Effector memory CD8-positive, alpha-beta T cell (primary cell): ENCODE data around the gene DRD1.
"Not testable (repeated sequence)": the region's sequence is repeated elsewhere in the genome, so short reads cannot be mapped to it uniquely, and the experiment has no call there.

Experiments
- ATAC-seq: fragments of 150-1000 bp; cut with Tn5 transposase; replicated peaks from 2 replicates; pipeline ENCODE4 v1.10.0; 2021; ENCODE audit warnings: mild to moderate bottlenecking, moderate library complexity
- DNase-seq, 3 experiments: peaks; one replicate each; pipeline ENCODE4 v3.0.0; 2021
- H3K27ac Mint-ChIP-seq, 2 donors: one replicate each; pipeline ENCODE4 v1.8.0; 2022; ENCODE audit warnings: mild to moderate bottlenecking in 2 of 2, mixed read lengths in 2 of 2, moderate library complexity in 2 of 2
- H3K27me3 Mint-ChIP-seq, 2 donors: one replicate each; pipeline ENCODE4 v1.8.0; 2022; ENCODE audit warnings: mixed read lengths in 2 of 2
- H3K36me3 Mint-ChIP-seq: one replicate; pipeline ENCODE4 v1.8.0; 2022; ENCODE audit warnings: mild to moderate bottlenecking, moderate library complexity, mixed read lengths; ENCODE audit not compliant: insufficient read depth
- H3K4me1 Mint-ChIP-seq, 2 donors: one replicate each; pipeline ENCODE4 v1.8.0; 2022; ENCODE audit warnings: low read depth in 2 of 2, mixed read lengths in 2 of 2
- H3K4me3 Mint-ChIP-seq, 2 donors: one replicate each; pipeline ENCODE4 v1.8.0; 2022; ENCODE audit warnings: mild to moderate bottlenecking in 2 of 2, mixed read lengths in 2 of 2, moderate library complexity in 2 of 2
- H3K9me3 Mint-ChIP-seq, 2 donors: one replicate each; pipeline ENCODE4 v1.8.0; 2022; ENCODE audit warnings: mixed read lengths in 2 of 2

The DRD1 gene

DNA sequence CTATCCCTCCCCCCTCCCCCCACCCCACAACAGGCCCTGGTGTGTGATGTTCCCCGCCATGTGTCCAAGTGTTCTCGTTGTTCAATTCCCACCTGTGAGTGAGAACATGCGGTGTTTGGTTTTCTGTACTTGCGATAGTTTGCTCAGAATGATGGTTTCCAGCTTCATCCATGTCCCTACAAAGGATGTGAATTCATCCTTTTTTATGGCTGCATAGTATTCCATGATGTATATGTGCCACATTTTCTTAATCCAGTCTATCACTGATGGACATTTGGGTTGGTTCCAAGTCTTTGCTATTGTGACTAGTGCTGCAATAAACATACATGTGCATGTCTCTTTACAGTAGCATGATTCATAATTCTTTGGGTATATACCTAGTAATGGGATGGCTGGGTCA is 48.6 kb downstream of the DRD1 start:
- not testable (repeated sequence) for H3K27ac Mint-ChIP-seq, ATAC-seq, H3K4me1 Mint-ChIP-seq, H3K4me3 Mint-ChIP-seq, DNase-seq, H3K9me3 Mint-ChIP-seq, H3K36me3 Mint-ChIP-seq
- H3K27me3 Mint-ChIP-seq: peaks cover 20 to 31% of the 10 kb centered on the region in 2 donors

DNA sequence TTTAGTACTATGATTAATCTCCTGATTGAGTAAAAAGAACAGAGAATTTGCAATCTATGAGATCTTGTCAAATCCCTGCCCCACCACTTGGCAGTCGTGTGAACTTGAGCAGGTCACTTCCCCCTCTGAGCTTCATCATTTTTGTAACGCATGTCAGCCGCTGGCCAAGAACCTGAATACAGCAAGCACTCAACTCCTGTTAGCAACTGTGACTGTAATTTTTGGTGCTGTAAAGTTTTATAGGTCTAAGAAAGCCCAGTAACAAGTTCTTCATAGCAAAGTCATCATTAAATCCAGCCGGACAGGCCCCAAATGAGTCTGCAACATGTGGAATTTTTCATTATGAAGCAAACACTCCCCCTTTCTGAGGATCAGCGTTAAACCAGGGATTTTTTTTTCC is 49.4 kb downstream of the DRD1 start:
- no peaks in the 10 kb centered on the region for H3K4me1 Mint-ChIP-seq
- H3K36me3 Mint-ChIP-seq: no peaks in the 10 kb centered on the region
- DNase-seq (no peak), ATAC-seq (no peak)
- no peak overlapping the region for H3K4me3 Mint-ChIP-seq
- no peaks in the 10 kb centered on the region for H3K9me3 Mint-ChIP-seq
- H3K27me3 Mint-ChIP-seq: peaks cover 20 to 25% of the 10 kb centered on the region in 2 donors
- no peak overlapping the region for H3K27ac Mint-ChIP-seq

DNA sequence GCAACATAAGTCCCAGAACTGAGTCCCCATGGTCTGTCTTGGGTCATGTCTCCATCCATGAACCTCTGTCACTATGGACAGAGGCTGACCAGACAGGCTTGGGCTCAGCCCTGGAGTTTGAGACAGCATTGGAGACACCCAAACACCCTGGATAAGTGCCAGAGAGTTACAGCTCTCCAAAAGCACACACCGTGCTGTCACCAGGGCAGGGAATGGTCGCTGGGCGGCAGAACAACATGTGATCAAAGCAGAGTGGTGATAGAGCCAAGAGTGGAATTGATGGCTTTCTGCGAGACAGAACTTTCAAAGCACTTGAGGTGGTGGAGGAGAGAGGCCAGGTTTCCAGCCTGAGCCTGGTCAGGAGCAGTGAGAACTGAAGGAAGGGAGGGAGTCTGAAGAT is 50.1 kb downstream of the DRD1 start:
- peaks cover 22 to 32% of the 10 kb centered on the region in 2 donors for H3K27me3 Mint-ChIP-seq
- no peaks in the 10 kb centered on the region for H3K36me3 Mint-ChIP-seq
- H3K4me3 Mint-ChIP-seq: no peak overlapping the region
- no peaks in the 10 kb centered on the region for H3K9me3 Mint-ChIP-seq
- no peak for DNase-seq
- H3K27ac Mint-ChIP-seq: no peak overlapping the region
- no peaks in the 10 kb centered on the region for H3K4me1 Mint-ChIP-seq
- ATAC-seq: no peak

DNA sequence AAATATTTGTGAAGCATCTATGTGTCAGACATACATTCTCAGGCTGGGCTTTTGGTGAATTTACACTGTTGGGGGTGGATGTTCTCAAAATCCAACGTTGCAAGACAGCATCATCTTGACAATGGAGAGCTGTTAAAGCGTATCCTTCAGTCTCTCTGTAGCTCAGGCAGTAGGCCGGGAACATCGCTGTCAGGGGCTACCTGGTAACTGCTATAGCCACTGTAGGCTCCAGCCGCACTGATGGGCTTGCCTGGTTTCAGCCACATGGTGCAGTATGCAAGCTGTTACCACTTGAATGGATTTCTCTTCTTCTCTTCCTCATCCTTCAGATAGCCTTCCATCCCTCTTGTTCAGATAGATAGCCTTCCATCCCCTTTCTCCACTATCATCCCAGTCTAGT is 51.7 kb downstream of the DRD1 start:
- H3K9me3 Mint-ChIP-seq: no peaks in the 10 kb centered on the region
- ATAC-seq (no peak), DNase-seq (no peak)
- H3K36me3 Mint-ChIP-seq: no peaks in the 10 kb centered on the region
- H3K4me3 Mint-ChIP-seq: no peak overlapping the region
- H3K27ac Mint-ChIP-seq: no peak overlapping the region
- no peaks in the 10 kb centered on the region for H3K4me1 Mint-ChIP-seq
- peaks cover 30 to 31% of the 10 kb centered on the region in 2 donors for H3K27me3 Mint-ChIP-seq

DNA sequence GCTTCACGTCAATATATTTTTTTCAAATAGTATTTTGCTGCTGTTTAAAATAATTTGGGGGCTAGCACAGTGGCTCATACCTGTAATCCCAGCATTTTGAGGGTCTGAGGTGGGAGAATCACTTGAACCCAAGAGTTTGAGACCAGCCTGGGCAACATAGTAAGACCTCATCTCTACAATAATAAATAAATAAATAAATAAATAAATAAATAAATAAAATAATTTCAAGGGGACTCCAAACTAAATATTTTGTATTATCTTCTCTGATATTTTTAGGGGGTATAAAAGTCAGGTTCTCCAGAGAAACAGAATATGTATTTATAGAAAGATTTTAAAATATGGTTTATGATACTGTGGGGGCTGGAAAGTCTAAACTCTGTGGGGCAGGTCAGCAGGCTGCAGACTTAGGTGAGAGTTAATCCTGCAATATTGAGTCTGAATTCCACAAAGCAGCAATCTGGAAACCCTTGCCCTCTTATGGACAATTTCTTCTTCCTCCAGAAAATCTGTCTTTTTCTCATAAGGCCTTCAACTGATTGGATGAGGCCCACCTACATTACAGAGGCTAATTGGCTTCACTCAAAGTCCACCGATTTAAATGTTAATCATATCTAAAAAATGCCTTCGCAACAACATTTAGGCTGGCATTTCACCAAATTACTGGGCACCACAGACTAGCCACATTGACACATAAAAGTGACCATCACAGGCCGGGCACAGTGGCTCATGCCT is 53.5 kb downstream of the DRD1 start:
- Mint-ChIP-seq H3K27me3 (peaks cover 19 to 21% of the 10 kb centered on the region in 2 donors), H3K27ac (no peak overlapping the region)
- no peak for ATAC-seq

More for the DNA sequence above, 53.5 kb downstream of the DRD1 start:
- H3K4me3 Mint-ChIP-seq: no peak overlapping the region
- H3K36me3 Mint-ChIP-seq: no peaks in the 10 kb centered on the region
- no peaks in the 10 kb centered on the region for H3K9me3 Mint-ChIP-seq
- DNase-seq: no peak
- no peaks in the 10 kb centered on the region for H3K4me1 Mint-ChIP-seq
